CD1c-positive myeloid dendritic cell (primary cell): ENCODE data around the gene CEP85L.

Source experiments
- DNase-seq: peaks from one replicate; pipeline ENCODE4 v3.0.0-alpha.2; 2016; ENCODE audit errors: extremely low spot score

Gene CEP85L

DNA sequence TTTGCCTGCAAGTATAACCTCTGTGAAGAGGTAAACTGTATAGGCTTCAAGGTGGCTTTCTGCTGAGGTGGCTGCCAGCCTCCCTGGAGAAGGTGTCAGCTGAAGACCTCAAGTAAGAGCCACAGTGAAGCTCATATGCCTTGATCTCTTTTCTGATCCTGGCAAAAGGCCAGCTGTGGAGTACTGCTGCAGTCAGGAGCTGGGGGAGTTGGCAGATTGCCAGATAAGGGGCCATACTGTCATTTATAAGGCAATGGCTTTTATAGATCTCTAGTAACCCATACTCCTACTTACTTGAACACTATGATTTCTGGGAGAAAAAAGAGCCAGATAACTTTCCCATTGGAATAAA, 8.8 kb upstream of the CEP85L start:
- peak; percentile 26 for DNase-seq

DNA sequence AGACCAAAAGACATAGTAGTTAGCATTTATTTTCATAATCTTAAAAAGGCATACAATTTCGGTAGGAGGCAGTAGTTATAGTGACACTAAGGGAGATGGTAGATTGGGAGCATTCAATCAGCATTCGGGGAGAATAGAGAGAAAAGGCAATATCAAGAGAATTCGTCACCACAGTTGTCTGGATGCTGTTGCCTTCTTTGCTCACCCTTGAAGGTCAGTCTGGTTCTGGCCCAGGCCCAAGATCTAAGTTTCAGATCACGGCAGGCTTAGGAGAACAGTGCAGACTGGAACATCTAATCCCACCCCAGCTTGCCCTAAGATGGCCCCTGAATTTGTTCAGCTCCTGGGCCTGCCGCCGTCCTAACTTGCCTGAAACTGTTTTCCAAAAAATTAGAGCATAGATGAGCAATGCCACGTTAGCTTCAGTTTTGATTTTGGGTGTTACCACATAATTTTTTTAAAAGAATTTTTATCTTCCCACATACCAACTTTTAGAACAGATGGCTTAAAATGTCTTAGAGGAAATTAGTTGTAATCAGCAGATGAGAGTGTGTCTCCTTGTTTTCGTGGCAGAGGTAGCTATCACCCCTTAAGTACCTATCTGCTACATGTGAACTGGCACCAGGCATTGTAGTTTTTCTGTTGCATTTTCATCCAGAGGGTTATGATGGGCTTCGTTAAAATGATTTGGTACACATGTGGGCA, 8.3 kb upstream of the CEP85L start:
- no peak for DNase-seq

DNA sequence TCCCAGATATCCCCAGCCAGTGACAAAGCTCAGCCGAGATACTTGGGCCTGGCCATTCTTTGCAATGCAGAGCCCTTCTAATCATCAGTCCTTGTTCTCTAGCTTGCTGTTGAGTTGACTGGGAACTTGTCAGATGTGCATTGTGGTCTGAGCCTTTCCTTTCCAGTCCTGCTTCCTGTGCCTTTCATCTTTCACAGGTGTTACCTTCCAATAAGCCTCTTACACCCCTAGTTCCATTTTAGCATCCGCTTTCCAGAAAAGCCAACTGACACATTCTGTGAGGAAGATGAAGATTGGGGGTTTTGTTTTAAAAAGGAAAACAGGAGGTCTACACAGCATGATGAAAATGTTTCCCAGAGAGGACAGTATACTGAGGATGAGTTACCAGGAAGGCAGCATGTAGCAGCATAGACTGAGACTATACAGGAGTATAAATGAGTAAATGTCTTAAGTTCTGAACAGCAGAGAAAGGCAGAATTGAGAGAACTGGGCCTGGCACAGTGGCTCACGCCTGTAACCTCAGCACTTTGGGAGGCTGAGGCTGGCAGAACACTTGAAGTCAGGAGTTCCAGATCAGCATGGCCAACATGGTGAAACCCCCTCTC, 5.6 kb upstream of the CEP85L start:
- no peak for DNase-seq

DNA sequence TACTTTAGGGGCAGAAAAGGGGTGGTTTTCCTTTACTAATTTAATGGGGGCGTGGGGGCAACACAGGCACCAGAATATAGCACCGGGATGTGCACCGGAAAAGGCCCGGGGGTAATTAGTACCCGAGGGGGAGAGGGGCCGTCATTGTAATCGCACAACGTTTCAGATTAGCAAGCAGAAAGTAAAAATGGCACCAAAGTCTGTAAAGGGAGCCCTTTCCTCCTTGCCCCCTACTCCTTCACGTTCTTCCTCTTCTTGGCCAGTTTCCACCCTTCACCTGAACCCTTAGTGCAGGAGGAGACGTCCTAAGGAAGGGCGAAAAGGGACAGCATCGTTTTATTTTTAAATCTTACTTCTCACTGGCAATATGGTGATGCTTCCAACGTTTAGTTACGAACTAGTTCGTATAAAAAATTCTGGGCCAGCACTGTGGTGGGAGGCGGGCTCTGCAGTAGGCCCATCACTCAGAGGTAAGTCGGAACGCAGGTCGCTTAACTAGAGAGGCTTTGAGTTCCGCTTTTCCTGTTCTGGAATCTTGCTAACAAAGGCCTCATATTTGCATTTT, 742 bp upstream of the CEP85L start:
- DNase-seq = no peak

DNA sequence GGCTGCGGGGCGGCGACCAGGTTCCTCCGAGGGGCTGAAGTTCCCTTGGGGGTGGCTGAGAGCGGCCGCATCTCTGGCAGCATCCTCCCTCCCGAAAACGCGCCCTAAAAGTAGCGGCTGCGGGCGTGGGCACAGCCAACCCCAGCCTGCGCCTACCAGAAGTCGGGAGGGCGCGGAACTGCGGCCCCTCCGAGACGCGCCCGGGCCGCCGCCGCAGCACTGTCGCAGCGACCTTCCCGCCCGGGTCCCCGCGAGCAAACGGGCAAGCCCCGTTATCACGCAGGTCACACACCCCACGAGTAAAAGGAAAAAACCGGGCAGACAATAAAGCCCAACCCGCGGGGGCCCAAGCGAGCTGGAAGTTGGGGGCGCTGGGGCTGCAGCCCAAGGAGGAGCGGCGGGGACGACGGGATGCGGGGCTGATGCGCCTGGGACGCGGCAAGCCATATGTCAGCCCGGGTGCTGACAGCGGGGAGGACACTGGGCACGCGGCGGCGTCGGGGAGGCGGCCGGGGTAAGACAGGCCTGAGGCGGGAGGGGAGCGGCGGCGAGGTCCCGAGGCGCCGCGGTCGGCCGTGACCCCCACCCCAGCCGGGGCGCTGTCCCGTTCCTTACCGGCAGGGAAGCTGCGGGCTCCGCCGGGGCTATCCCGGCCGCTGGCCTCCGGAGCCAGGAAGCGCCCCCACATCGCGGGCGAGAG, 659 bp downstream of the CEP85L start:
- DNase-seq = peak; percentile 58

DNA sequence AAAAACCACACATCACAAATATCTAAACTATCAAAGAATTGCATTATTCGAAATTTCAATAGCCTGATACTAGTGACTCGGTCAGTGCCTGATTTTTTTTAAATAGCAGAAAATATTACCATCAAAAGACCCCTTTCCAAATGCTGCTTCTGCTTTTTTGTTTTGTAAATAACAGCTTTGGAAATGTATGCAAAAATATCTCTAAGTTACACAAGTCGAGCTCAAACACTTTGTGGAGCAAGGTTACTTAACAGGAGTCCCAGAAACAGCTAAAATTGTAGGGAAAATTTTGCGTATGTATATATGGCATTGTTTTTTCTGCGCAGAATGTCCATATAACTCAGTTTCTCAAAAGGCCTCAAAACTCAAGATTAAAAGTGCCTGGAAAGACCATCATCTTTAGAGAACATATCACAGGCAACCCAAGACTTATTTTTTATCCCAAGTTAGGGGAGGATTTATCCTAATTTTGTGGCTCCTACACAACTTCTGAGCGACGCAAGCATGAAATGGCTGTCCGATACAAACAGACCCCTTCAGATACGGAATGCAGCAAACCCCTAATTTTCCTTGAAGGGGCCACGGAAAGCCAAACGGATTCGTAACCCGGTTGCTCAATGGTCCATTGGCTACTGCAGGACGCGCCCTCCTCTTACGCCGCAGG, 1.3 kb downstream of the CEP85L start:
- peak; percentile 26 for DNase-seq

DNA sequence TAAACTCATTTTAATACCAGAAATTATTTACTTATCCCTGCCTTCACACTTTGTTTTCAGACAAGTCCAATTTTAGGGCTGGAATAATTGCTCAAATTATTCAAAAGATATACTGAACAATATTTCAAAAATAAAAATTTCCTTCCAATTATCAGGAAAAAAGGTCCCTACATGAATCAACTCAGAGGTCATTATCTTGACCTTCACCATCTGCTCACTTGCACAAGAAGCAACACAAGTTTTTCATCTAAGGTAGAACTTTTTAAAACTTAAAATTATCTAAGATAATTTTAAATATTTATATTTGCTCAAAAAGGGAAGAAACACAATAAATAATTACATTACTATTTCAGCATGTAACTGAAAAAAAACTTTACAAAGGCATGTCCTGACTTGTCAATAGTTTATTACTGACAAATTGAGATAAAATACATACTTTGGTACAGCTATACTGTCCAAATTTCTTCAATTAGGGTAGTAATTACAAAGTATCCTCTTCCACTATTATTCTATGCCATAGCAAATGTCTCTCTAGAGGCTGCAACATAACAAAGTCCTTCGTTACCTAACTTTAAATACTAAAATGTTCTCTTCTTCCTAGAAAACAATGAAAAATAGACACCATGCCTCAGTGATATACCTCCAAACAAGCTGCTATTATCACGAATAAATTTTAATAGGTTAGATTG, 2.4 kb downstream of the CEP85L start:
- DNase-seq = no peak

DNA sequence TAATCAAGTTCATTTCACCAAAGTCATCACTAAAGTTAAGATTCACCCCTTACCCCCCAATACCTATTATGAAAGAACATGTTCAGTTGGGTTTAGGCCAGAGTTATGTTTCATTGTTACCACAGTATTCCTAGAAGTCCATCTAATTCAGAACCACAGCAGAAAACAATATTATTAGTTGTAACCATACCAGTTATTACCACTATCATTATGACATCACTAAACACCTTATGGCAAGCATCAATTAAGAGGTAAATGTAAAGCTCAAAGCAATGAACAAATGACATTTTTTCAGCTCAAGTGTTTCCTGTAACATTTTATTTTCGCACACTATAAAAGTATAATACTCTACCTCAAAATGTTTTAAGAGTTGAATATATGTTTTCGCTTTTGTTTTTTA, 4.4 kb downstream of the CEP85L start:
- DNase-seq = no peak

DNA sequence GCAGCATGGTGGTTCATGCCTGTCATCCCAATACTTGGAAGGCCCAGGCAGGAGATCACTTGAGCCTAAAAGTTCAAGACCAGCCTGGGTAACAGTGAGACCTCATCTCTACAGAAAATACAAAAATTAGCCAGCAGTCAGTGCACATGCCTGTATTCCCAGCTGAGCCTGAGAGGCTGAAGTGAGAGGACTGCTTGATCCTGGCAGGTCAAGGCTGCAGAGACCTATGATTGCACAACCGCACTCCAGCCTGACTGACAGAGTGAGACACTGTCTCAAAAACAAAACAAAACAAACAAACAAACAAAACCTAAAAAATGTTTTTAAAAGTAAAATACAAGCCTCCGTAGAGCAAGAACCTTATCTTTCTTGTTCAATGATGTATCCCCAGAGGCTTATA, 6.0 kb downstream of the CEP85L start:
- no peak for DNase-seq

DNA sequence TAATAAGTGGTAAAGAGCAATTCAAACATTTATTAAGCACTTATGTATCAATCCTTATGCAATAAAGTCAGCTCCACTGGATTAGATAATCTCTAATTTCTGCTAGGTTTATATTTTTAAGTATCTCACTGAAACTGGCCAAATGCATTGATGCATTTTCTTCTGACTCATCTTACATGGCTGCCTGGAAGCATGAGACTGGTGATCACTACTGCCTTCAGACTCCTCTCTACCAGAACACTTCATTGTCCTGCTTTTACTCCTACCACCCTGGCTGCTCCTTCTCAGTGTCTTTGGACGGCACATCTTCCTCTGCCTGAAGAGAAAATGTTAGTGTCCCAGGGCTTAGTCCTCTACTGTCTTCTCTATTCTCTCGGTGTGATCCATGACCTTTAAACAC, 7.4 kb downstream of the CEP85L start:
- no peak for DNase-seq

DNA sequence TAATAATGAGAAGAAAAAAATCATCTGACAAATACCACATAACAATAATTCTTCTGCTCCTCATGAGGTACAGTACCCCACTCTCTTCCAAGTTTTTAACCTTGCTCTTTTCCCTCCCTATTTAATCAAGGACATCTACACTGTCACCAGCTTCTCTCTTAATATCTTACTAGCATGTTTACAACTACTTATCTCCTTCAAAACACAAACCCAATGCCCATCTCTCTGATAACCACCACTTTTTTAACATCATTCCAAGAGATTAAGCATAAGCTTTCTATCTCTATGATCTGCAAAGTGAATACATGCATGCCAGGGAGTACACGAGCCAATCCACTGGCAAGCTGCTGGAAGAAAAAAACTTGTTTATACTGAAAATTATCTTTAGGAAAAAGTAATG, 10.3 kb downstream of the CEP85L start:
- DNase-seq = no peak

DNA sequence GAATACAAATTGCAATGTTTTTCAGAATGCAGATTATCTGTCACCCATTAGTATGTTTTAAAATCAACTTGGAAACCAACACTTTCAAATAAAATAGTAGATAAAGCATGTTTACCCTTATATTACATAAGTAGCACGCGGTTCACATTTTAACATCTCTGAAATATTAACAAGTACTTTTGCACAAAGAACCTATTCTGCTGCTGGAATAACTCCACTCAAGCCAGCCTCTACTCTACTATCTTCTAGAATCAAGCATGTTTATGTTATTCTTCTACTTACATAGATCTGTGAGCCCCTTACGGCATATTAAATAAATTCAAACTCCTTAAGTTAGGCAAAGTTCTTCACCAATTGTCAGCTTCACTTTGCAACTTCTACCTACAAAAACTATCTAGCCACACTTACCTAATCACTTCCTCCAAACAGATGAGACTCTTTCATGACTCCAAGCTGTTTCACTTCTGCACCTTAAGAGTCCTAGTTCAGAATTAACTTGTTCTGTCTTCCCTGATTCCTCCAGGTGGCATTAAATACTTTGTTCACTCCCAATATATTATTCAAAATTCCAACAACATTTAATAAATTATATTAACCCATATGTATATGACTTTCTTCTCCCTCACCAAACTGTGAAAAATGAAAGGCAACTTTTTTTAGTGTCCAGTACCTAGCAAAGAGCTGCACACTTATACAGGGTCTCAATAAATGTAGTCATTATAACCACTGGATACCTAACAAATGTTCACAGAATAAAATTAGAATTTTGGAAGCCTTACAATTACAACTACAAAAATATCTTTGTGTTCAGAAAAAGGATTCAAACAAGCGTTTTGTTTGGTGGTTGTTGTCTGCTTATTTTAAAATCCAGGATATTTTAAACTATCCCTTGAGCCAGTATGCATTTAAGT, 12.1 kb downstream of the CEP85L start:
- DNase-seq = peak; percentile 22

DNA sequence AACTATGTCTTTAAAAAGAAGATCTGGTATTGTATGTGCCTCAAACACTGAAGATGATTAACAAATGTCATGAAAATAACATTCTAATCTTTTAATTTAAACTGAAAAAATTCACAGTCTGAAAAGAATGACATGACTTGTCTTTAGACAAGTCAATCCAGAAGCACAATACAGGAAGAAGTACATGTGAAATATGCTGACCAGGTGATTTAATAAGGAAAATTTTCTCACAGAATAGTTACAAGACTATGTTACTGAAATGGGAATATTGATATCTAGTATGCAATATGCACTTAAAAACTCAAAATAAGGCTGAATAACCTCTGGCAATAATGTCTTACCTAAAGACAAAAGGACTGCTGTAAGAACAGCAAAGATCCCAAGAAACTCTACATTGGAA, 13.1 kb downstream of the CEP85L start:
- no peak for DNase-seq

DNA sequence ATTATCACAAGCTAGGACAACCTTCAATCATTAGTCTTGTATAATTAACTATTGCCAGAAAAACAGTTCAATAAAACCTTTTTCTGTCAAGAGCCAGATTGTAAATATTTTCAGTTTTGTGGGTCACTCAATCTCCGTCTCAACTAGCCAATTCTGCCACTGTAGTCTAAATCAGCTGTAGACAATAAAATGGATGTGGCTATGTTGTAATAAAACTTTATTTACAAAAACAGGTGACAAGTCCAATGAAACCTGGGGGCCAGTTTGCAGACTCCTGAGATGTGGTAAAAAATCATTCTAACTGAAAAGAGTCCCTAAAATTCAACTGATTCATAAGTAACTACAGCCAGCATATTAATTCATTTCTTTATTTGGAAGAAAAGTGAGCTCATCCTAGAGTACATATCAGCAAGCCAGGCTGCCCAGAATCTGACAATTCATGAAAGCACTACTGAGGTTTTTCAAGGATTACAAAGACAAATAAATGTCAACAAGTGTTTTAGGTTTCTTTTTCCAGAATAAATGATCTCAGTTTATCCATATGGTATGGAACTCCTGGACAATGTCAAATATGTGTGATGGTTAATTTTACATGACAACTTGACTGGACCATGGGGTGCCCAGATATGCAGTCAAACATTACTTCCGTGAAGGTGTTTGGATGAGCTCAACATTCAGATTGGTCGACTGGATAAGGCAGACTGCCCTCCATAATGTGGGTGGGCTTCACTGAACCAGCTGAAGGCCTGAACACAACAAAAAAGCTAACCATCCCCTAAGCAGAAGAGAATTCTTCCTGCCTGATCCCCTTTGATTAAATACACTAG, 15.3 kb downstream of the CEP85L start:
- no peak for DNase-seq

DNA sequence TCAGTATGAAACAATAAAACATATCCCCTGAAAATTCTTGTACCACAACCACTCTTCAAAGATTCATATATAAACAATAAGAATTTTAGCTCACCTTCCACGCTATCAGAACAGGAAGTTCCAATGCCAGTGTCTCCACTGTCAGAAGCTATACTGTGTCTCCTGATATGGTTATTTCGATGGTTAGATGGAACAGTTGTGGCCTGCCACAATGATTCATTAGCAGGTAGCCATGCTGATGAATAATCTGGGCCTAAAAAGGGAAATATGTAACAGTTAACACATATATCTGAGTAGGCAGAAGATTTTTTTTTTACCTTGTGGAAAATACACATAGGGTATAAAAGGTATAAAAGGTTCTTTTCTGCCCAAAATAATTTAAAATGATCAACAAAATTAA, 19.0 kb downstream of the CEP85L start:
- no peak for DNase-seq

DNA sequence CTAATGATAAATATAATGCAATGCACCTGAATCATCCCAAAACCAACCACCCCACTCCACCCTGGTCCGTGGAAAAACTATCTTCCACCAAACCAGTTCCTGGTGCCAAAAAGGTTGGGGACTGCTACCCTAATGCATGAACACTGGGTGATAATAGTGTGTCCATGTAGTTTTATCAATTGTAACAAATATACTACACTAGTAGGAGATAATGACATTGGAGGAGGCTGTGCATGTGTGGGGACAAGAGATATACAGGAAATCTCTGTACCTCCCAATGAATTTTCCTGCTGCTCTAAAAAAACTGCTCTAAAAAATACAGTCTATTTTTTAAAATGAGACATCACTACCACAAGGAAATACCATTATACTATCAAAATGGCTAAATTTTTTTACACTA, 20.5 kb downstream of the CEP85L start:
- DNase-seq = no peak

DNA sequence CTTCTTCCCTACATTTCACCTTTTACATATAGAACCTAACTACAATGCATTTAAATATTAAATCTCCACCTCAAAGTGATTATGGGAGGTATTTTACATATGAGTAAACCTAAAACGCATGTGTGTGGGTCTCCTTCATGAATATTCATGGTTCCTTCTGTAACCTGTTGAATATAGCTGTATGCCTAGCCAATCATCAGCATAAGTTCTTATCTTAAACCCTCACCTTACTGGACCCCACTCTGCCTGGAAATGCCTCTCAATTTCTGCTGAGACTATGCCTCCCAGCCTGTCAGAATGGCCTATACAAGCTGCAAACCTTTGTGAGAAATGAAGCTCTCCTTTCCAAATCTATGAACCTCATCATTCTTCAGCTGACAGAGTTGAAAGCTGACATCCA, 21.3 kb downstream of the CEP85L start:
- DNase-seq = no peak

DNA sequence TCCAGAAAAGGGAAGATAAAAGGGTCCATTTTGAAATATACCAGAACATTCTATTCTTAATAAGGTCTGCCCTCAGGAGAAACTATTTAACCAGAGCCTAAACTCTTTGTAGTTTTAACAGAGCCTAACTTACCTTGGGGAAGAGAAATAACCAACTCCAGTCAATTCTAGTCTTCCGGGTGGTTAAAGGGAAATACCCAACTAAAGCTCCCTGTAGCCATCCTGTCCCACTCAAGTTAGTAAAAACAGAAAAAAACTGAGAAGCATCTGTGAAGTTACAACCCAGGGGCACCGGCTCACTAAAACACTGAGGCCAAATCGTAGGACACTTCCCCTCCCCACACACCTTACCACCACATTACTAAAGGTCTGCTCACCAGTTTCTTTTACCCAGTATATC, 23.7 kb downstream of the CEP85L start:
- no peak for DNase-seq

DNA sequence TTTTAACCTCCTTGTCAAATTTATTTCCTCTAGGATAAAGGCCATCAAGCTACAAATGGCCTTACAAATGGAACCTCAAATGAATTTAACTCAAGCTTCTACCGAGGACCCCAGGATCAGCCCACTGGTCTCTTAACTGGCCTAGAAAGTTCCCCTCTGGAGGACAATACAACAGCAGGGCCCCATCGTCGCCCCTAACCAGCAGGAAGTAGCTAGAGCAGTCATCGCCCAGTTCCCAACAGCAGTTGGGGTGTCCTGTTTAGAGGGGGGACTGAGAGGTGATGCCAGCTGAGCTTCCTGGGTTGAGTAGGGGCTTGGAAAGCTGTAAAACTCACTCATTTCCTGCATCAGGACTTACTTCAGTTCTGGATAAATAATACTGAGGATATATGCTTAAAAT, 25.6 kb downstream of the CEP85L start:
- DNase-seq = no peak
